Suprapubic skin (tissue), 4 donors: ENCODE measurements around the gene STXBP5. TPM values are rescaled to one million over a fixed set of nuclear protein-coding genes. Genes with fewer than 3 reads are reported as not detected.

Experiments
- DNase-seq, 2 donors: peaks; one replicate each; pipeline ENCODE4 v3.0.0-alpha.2; 2019; ENCODE audit warnings: low spot score in 2 of 2
- H3K27ac ChIP-seq: fragments of 200-600 bp; sonication (generic); one replicate; pipeline ENCODE4 v1.5.1; 2019
- H3K27me3 ChIP-seq: fragments of 200-600 bp; sonication (generic); one replicate; pipeline ENCODE4 v1.5.1; 2019
- H3K36me3 ChIP-seq: fragments of 200-600 bp; sonication (generic); one replicate; pipeline ENCODE4 v1.5.1; 2019
- H3K4me1 ChIP-seq: fragments of 200-600 bp; sonication (generic); one replicate; pipeline ENCODE4 v1.5.1; 2019
- H3K4me3 ChIP-seq: fragments of 200-600 bp; sonication (generic); one replicate; pipeline ENCODE4 v1.5.1; 2019; ENCODE audit warnings: mild to moderate bottlenecking
- H3K9me3 ChIP-seq: fragments of 200-600 bp; sonication (generic); one replicate; pipeline ENCODE4 v1.5.1; 2019
- EP300 ChIP-seq: sonication (generic); formaldehyde crosslinking; IDR thresholded peaks from one replicate; pipeline ENCODE4 v1.6.1; 2017; ENCODE audit warnings: antibody characterized with exemption
- POLR2A ChIP-seq, 2 donors: fragments of 450-650 bp; IDR thresholded peaks; one replicate each; pipeline ENCODE4 v1.6.1; 2017; ENCODE audit warnings: antibody characterized with exemption in 2 of 2, mild to moderate bottlenecking in 2 of 2, moderate library complexity in 2 of 2
- POLR2AphosphoS5 ChIP-seq, 3 donors: sonication (generic); formaldehyde crosslinking; IDR thresholded peaks; one replicate each; pipeline ENCODE4 v1.6.1; 2017; ENCODE audit warnings: antibody characterized with exemption in 3 of 3
- WGBS: methylation state at CpG from one replicate; pipeline ENCODE4 v1.1.5; 2018; 5-methylcytosine and 5-hydroxymethylcytosine counted together
- total RNA-seq, 4 donors: library from RNA; depleted of rRNA; stranded (reverse); fragments of >200 nt; gene quantifications; one replicate each; pipeline ENCODE4 v1.1.0, GENCODE V29; 2016
- TF ChIP-seq, protein P1 (sequence below), 2 donors: fragments of 200-600 bp in 1 of 2; fragments of 450-650 bp in 1 of 2; sonication (generic) in 1 of 2; IDR thresholded peaks; one replicate each; pipeline ENCODE4 v1.5.1; 2016 to 2019; ENCODE audit warnings: antibody characterized with exemption in 2 of 2, mild to moderate bottlenecking in 1 of 2, moderate library complexity in 1 of 2

The STXBP5 gene
- total RNA-seq, 4 donors from 2014 or later = 55.0 to 65.5 (median 60.3) TPM

- H3K4me1 ChIP-seq = no peaks in the 10 kb centered on the region
- no peaks in the 10 kb centered on the region for H3K27me3 ChIP-seq
- H3K4me3 ChIP-seq = no peak overlapping the region
- 41% methylated on average over 5 of the region's 5 CpGs for WGBS
- no peak overlapping the region for H3K27ac ChIP-seq
- no peak for DNase-seq
- no peaks in the 10 kb centered on the region for H3K36me3 ChIP-seq
- TF ChIP-seq, protein P1, sequence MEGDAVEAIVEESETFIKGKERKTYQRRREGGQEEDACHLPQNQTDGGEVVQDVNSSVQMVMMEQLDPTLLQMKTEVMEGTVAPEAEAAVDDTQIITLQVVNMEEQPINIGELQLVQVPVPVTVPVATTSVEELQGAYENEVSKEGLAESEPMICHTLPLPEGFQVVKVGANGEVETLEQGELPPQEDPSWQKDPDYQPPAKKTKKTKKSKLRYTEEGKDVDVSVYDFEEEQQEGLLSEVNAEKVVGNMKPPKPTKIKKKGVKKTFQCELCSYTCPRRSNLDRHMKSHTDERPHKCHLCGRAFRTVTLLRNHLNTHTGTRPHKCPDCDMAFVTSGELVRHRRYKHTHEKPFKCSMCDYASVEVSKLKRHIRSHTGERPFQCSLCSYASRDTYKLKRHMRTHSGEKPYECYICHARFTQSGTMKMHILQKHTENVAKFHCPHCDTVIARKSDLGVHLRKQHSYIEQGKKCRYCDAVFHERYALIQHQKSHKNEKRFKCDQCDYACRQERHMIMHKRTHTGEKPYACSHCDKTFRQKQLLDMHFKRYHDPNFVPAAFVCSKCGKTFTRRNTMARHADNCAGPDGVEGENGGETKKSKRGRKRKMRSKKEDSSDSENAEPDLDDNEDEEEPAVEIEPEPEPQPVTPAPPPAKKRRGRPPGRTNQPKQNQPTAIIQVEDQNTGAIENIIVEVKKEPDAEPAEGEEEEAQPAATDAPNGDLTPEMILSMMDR (IDR thresholded peaks at IDR 0.05) = peak in 1 of 2 donors; percentile 26
- TF ChIP-seq POLR2AphosphoS5 (IDR thresholded peaks at IDR 0.05) = no peak
- no peaks in the 10 kb centered on the region for H3K9me3 ChIP-seq
These were observed 186.8 kb downstream of the STXBP5 start for GRCh38 chr6:147390909-147391536.

DNA sequence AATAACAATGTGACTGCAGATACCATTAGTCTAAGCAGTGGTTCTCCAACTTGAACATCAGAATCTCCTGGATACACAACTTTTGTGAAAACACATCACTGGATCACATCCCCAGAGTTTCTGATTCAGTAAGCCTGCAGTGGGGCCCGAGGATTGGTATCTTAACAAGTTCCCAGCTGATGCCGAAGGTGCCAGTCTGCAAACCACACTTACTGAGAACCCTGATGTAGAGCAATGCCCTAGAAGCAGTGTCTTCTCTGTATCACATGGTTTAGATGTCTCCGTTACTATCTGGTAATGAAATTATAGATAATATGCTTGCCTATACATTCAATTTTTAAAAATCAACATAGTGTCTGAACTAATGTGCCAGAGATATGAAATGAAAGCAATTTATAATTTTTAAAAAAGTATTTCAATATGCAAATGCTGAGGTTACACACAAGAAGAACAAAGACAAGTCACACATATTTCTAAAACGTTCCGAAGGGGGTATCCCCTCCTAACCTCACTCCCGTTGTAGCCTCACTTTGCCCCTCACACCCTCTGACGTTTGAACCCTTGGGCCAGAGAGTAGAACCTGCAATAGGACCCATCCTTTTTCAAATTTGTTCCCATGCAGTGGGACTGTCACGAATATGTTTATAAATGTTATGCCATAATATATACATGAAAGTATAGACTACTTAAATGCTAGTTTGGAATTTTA lies 188.9 kb downstream of the STXBP5 start:
- no peak for TF ChIP-seq EP300
- TF ChIP-seq POLR2AphosphoS5 (IDR thresholded peaks at IDR 0.05) = no peak
- no peak for TF ChIP-seq POLR2A (IDR thresholded peaks at IDR 0.05)
- TF ChIP-seq, protein P1 (IDR thresholded peaks at IDR 0.05) = no peak
- no peaks in the 10 kb centered on the region for H3K27me3 ChIP-seq
- no peak overlapping the region for H3K27ac ChIP-seq
- no peak for DNase-seq
- no peaks in the 10 kb centered on the region for H3K4me1 ChIP-seq
- 70% methylated on average over 8 of the region's 8 CpGs for WGBS
- H3K36me3 ChIP-seq = no peaks in the 10 kb centered on the region
- H3K9me3 ChIP-seq = no peaks in the 10 kb centered on the region
- H3K4me3 ChIP-seq = no peak overlapping the region

DNA sequence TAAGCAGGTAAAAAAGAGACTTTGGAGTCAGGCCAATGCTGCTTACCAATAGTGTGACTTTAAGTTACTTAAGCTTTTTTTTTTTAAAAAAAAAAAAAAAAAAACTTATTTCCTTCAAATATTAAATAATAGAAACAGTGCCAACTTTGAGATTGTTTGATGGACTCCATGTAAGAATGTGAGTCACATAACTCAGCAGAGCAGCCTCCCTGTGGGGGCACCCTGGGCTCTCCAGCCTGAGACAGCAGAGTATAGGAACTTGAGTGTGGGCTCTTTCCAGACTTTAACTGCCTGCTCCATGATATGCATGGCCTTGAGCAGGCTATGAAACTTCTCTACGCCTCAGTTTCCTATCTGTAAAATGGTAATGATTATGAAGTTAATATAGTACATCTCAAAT lies 190.9 kb downstream of the STXBP5 start:
- no peak for DNase-seq
- no peaks in the 10 kb centered on the region for H3K36me3 ChIP-seq
- H3K4me1 ChIP-seq = no peaks in the 10 kb centered on the region
- H3K4me3 ChIP-seq = no peak overlapping the region
- no peaks in the 10 kb centered on the region for H3K27me3 ChIP-seq
- 89% methylated on average over 1 of the region's 1 CpG for WGBS
- TF ChIP-seq POLR2AphosphoS5 (IDR thresholded peaks at IDR 0.05) (no peak), POLR2A (IDR thresholded peaks at IDR 0.05) (no peak), EP300 (no peak)
- TF ChIP-seq, protein P1 (IDR thresholded peaks at IDR 0.05) = no peak
- no peaks in the 10 kb centered on the region for H3K9me3 ChIP-seq
- no peak overlapping the region for H3K27ac ChIP-seq

GRCh38 chr6:147397306-147397705 lies 193.1 kb downstream of the STXBP5 start:
- 85% methylated on average over 3 of the region's 3 CpGs for WGBS

GRCh38 chr6:147400968-147401367 lies 196.8 kb downstream of the STXBP5 start:
- H3K9me3 ChIP-seq = no peaks in the 10 kb centered on the region
- H3K36me3 ChIP-seq = no peaks in the 10 kb centered on the region
- no peaks in the 10 kb centered on the region for H3K4me1 ChIP-seq
- H3K27ac ChIP-seq = no peak overlapping the region
- no peaks in the 10 kb centered on the region for H3K27me3 ChIP-seq
- no peak overlapping the region for H3K4me3 ChIP-seq
- TF ChIP-seq, protein P1 (IDR thresholded peaks at IDR 0.05) = no peak
- TF ChIP-seq POLR2AphosphoS5 (IDR thresholded peaks at IDR 0.05) (no peak), POLR2A (IDR thresholded peaks at IDR 0.05) (no peak), EP300 (no peak)
- DNase-seq = no peak

More at GRCh38 chr6:147397306-147397705, 193.1 kb downstream of the STXBP5 start:
- no peak for DNase-seq
- TF ChIP-seq POLR2A (IDR thresholded peaks at IDR 0.05) = no peak
- TF ChIP-seq, protein P1 (IDR thresholded peaks at IDR 0.05) = no peak
- no peak for TF ChIP-seq POLR2AphosphoS5 (IDR thresholded peaks at IDR 0.05)
- no peak for TF ChIP-seq EP300
- Histone ChIP-seq H3K9me3 (no peaks in the 10 kb centered on the region), H3K36me3 (no peaks in the 10 kb centered on the region), H3K4me1 (no peaks in the 10 kb centered on the region), H3K27me3 (no peaks in the 10 kb centered on the region), H3K4me3 (no peak overlapping the region), H3K27ac (no peak overlapping the region)
